HEK293 (cell line): ENCODE data around the gene THRSP.

Experiments used
- CTCF ChIA-PET: fragments of 350-600 bp; formaldehyde crosslinking; extraction: SDS; loops from one replicate; lab custom pipeline; 2021; ENCODE audit warnings: antibody characterized with exemption; lab: Yijun Ruan, JAX
- POLR2A ChIA-PET: fragments of 300-600 bp; formaldehyde crosslinking; extraction: SDS; loops from one replicate; lab custom pipeline; 2020; ENCODE audit warnings: antibody characterized with exemption, inconsistent platforms; lab: Yijun Ruan, JAX
- H3K27ac ChIP-seq: fragments of 200-500 bp; sonication (Bioruptor generic); 2 replicates; pipeline ENCODE4 v1.5.1; 2014; ENCODE audit warnings: low read depth, low read length, control low read depth, inconsistent platforms; ENCODE audit errors: extremely low read depth
- H3K36me3 ChIP-seq, 2 experiments: fragments of 200-500 bp in 1 of 2; sonication (Bioruptor generic) in 1 of 2; 1 replicate in 1 of 2; 2 replicates in 1 of 2; pipeline ENCODE4 v1.5.1; 2014 to 2017; ENCODE audit warnings: inconsistent platforms in 2 of 2, low read length in 2 of 2; ENCODE audit not compliant: control insufficient read depth in 2 of 2, insufficient read depth in 1 of 2
- H3K4me1 ChIP-seq: fragments of 200-500 bp; sonication (Bioruptor generic); 2 replicates; pipeline ENCODE4 v1.5.1; 2014; ENCODE audit warnings: mild to moderate bottlenecking, low read length, inconsistent platforms; ENCODE audit not compliant: control insufficient read depth, insufficient read depth
- H3K4me3 ChIP-seq: 2 replicates; pipeline ENCODE4 v1.5.1; 2011; ENCODE audit warnings: low read depth, mild to moderate bottlenecking, control low read depth, low read length, moderate library complexity
- H3K9me3 ChIP-seq: fragments of 200-500 bp; sonication (Bioruptor generic); 2 replicates; pipeline ENCODE4 v1.5.1; 2014; ENCODE audit warnings: low read depth, low read length, inconsistent platforms; ENCODE audit not compliant: control insufficient read depth, insufficient read depth
- PATZ1 ChIP-seq: fragments of 450-650 bp; formaldehyde crosslinking; IDR thresholded peaks from 2 replicates; pipeline ENCODE4 v1.5.1; 2016; ENCODE audit warnings: missing biosample characterization, missing genetic modification characterization
- PRDM1 ChIP-seq: fragments of 450-650 bp; formaldehyde crosslinking; IDR thresholded peaks from 2 replicates; pipeline ENCODE4; 2016; ENCODE audit warnings: missing biosample characterization, missing genetic modification characterization
- PRDM10 ChIP-seq: fragments of 450-650 bp; formaldehyde crosslinking; IDR thresholded peaks from 2 replicates; pipeline ENCODE4 v1.5.1; 2016; ENCODE audit warnings: missing biosample characterization, missing genetic modification characterization
- ZBTB17 ChIP-seq: fragments of 450-650 bp; formaldehyde crosslinking; IDR thresholded peaks from 2 replicates; pipeline ENCODE4 v1.5.1; 2016; ENCODE audit warnings: missing biosample characterization, missing genetic modification characterization
- ZFP3 ChIP-seq: fragments of 450-650 bp; formaldehyde crosslinking; IDR thresholded peaks from 2 replicates; pipeline ENCODE4 v1.5.1; 2016; ENCODE audit warnings: low read depth, missing biosample characterization, missing genetic modification characterization
- ZIC2 ChIP-seq: fragments of 450-650 bp; formaldehyde crosslinking; IDR thresholded peaks from 2 replicates; pipeline ENCODE4 v1.5.1; 2016; ENCODE audit warnings: missing biosample characterization, missing genetic modification characterization
- ZNF2 ChIP-seq: fragments of 450-650 bp; formaldehyde crosslinking; IDR thresholded peaks from 2 replicates; pipeline ENCODE4 v1.5.1; 2016; ENCODE audit warnings: missing biosample characterization, missing genetic modification characterization
- ZNF335 ChIP-seq: fragments of 450-650 bp; formaldehyde crosslinking; conservative IDR thresholded peaks from 2 replicates; pipeline ENCODE4 v1.5.1; 2016; ENCODE audit warnings: missing biosample characterization, missing genetic modification characterization
- ZNF366 ChIP-seq: fragments of 450-650 bp; formaldehyde crosslinking; conservative IDR thresholded peaks from 2 replicates; pipeline ENCODE4 v1.5.1; 2016; ENCODE audit warnings: missing biosample characterization, missing genetic modification characterization
- ZNF426 ChIP-seq: fragments of 450-650 bp; formaldehyde crosslinking; IDR thresholded peaks from 2 replicates; pipeline ENCODE4 v1.5.1; 2017; ENCODE audit warnings: missing biosample characterization, missing genetic modification characterization, mild to moderate bottlenecking, inconsistent platforms, moderate library complexity
- ZNF560 ChIP-seq: fragments of 450-650 bp; formaldehyde crosslinking; IDR thresholded peaks from 2 replicates; pipeline ENCODE4 v1.5.1; 2017; ENCODE audit warnings: missing biosample characterization, missing genetic modification characterization, borderline replicate concordance
- ZNF621 ChIP-seq: fragments of 450-650 bp; formaldehyde crosslinking; IDR thresholded peaks from 2 replicates; pipeline ENCODE4 v1.5.1; 2017; ENCODE audit warnings: missing biosample characterization, missing genetic modification characterization
- ZNF645 ChIP-seq: fragments of 450-650 bp; formaldehyde crosslinking; IDR thresholded peaks from 2 replicates; pipeline ENCODE4; 2016; ENCODE audit warnings: missing biosample characterization, missing genetic modification characterization
- TF ChIP-seq, protein P1 (sequence below): fragments of 450-650 bp; formaldehyde crosslinking; IDR thresholded peaks from 2 replicates; pipeline ENCODE4 v1.5.1; 2016; ENCODE audit warnings: missing biosample characterization, missing genetic modification characterization, low read depth
- TF ChIP-seq, protein P2 (sequence below): fragments of 450-650 bp; formaldehyde crosslinking; conservative IDR thresholded peaks from 2 replicates; pipeline ENCODE4 v1.5.1; 2016; ENCODE audit warnings: low read depth, missing biosample characterization, missing genetic modification characterization
- TF ChIP-seq, protein P3 (sequence below): fragments of 450-650 bp; formaldehyde crosslinking; IDR thresholded peaks from 2 replicates; pipeline ENCODE4 v1.5.1; 2016; ENCODE audit warnings: missing biosample characterization, missing genetic modification characterization
- TF ChIP-seq, protein P4 (sequence below): fragments of 450-650 bp; formaldehyde crosslinking; IDR thresholded peaks from 2 replicates; pipeline ENCODE4 v1.5.1; 2017; ENCODE audit warnings: missing biosample characterization, missing genetic modification characterization

Gene THRSP

GRCh38 chr11:78039391-78039918 lies 24.2 kb upstream of the THRSP start (continued):
- TF ChIP-seq ZIC2 (tag by site-specific recombination), result no peak
- no peak for TF ChIP-seq ZNF2 (tag by site-specific recombination)
- TF ChIP-seq ZFP3 (tag by site-specific recombination), result no peak
- TF ChIP-seq ZNF621 (tag by site-specific recombination), result no peak
- TF ChIP-seq ZNF560, result no peak
- no peak for TF ChIP-seq ZNF426 (tag by site-specific recombination)
- TF ChIP-seq PRDM10 (tag by site-specific recombination), result no peak
- no peak for TF ChIP-seq ZNF645

DNA sequence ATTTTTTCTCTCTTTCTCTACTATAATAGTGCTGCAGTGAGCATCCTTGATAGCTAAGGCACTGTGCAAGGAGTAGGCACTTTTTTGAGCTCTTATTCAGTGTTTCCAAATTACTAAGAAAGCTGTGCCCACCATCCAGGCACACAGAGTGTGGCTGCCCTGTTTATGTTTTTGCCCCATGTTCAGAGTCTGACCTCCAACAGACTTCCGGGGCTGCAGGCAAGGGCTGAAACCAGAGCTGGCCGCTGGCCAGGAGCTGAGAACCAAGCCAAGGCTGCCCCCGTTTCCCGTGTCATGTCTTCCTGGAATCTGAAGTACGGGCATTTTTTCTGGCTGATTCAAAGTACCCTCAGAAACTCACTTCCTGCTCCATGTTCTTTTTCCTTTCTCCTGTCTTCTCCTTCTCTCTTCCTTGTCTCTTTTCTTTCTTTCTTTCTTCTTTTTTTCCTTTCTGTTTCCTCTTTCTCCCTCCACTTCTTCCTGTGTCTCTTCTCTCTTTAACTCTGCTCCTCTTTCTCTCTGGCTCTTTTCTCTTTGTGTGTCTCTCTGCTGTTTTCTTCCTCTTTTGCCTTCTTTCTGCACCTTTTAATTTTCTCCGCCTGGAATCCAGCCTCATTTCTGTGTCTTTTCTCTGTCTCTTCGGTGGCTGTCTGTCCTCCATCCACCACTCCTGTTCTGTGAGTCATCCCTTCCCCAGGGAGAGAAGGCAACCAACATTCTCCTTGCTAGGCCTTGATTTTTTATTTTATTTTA lies 23.6 kb upstream of the THRSP start:
- Histone ChIP-seq H3K36me3 (no peaks in the 10 kb centered on the region), H3K9me3 (no peaks in the 10 kb centered on the region), H3K4me1 (no peaks in the 10 kb centered on the region), H3K4me3 (no peak overlapping the region), H3K27ac (peak overlapping the region; percentile 39)
- ChIA-PET POLR2A (interaction anchor here (0.6 to 3.3 kb wide), 6 partner anchors 9 to 99 kb away, joined by 3 to 15 read pairs (median 4); partner anchors contain the start of genes ALG8, INTS4 and NDUFC2), CTCF (interaction anchor here (0.6 to 1.5 kb wide), 8 partner anchors 14 to 1196 kb away, joined by 3 to 6 read pairs (median 5); partner anchors contain the start of gene INTS4)
- TF ChIP-seq, protein P1, sequence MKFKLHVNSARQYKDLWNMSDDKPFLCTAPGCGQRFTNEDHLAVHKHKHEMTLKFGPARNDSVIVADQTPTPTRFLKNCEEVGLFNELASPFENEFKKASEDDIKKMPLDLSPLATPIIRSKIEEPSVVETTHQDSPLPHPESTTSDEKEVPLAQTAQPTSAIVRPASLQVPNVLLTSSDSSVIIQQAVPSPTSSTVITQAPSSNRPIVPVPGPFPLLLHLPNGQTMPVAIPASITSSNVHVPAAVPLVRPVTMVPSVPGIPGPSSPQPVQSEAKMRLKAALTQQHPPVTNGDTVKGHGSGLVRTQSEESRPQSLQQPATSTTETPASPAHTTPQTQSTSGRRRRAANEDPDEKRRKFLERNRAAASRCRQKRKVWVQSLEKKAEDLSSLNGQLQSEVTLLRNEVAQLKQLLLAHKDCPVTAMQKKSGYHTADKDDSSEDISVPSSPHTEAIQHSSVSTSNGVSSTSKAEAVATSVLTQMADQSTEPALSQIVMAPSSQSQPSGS (tag by site-specific recombination), result no peak
- TF ChIP-seq ZNF335 (tag by site-specific recombination) (peak; percentile 52), PRDM1 (peak; percentile 93), ZNF366 (tag by site-specific recombination) (peak; percentile 83), PATZ1 (peak; percentile 48), ZBTB17 (tag by site-specific recombination) (peak; percentile 78)
- TF ChIP-seq, protein P2, sequence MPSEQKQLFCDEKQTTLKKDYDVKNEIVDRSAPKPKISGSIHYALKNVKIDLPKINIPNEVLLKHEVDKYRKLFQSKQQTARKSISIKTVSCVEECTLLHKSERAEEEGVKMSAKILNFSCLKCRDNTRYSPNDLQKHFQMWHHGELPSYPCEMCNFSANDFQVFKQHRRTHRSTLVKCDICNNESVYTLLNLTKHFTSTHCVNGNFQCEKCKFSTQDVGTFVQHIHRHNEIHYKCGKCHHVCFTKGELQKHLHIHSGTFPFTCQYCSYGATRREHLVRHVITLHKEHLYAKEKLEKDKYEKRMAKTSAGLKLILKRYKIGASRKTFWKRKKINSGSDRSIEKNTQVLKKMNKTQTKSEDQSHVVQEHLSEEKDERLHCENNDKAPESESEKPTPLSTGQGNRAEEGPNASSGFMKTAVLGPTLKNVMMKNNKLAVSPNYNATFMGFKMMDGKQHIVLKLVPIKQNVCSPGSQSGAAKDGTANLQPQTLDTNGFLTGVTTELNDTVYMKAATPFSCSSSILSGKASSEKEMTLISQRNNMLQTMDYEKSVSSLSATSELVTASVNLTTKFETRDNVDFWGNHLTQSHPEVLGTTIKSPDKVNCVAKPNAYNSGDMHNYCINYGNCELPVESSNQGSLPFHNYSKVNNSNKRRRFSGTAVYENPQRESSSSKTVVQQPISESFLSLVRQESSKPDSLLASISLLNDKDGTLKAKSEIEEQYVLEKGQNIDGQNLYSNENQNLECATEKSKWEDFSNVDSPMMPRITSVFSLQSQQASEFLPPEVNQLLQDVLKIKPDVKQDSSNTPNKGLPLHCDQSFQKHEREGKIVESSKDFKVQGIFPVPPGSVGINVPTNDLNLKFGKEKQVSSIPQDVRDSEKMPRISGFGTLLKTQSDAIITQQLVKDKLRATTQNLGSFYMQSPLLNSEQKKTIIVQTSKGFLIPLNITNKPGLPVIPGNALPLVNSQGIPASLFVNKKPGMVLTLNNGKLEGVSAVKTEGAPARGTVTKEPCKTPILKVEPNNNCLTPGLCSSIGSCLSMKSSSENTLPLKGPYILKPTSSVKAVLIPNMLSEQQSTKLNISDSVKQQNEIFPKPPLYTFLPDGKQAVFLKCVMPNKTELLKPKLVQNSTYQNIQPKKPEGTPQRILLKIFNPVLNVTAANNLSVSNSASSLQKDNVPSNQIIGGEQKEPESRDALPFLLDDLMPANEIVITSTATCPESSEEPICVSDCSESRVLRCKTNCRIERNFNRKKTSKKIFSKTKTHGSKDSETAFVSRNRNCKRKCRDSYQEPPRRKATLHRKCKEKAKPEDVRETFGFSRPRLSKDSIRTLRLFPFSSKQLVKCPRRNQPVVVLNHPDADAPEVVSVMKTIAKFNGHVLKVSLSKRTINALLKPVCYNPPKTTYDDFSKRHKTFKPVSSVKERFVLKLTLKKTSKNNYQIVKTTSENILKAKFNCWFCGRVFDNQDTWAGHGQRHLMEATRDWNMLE (tag by site-specific recombination), result peak; percentile 59; the same call in 1 of the 2 replicates
- TF ChIP-seq, protein P3, sequence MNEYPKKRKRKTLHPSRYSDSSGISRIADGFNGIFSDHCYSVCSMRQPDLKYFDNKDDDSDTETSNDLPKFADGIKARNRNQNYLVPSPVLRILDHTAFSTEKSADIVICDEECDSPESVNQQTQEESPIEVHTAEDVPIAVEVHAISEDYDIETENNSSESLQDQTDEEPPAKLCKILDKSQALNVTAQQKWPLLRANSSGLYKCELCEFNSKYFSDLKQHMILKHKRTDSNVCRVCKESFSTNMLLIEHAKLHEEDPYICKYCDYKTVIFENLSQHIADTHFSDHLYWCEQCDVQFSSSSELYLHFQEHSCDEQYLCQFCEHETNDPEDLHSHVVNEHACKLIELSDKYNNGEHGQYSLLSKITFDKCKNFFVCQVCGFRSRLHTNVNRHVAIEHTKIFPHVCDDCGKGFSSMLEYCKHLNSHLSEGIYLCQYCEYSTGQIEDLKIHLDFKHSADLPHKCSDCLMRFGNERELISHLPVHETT (tag by site-specific recombination), result no peak
- TF ChIP-seq, protein P4, sequence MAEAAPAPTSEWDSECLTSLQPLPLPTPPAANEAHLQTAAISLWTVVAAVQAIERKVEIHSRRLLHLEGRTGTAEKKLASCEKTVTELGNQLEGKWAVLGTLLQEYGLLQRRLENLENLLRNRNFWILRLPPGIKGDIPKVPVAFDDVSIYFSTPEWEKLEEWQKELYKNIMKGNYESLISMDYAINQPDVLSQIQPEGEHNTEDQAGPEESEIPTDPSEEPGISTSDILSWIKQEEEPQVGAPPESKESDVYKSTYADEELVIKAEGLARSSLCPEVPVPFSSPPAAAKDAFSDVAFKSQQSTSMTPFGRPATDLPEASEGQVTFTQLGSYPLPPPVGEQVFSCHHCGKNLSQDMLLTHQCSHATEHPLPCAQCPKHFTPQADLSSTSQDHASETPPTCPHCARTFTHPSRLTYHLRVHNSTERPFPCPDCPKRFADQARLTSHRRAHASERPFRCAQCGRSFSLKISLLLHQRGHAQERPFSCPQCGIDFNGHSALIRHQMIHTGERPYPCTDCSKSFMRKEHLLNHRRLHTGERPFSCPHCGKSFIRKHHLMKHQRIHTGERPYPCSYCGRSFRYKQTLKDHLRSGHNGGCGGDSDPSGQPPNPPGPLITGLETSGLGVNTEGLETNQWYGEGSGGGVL (tag by site-specific recombination), result no peak
